Activated CD8-positive, alpha-beta T cell treated with anti-CD3 and anti-CD28 coated beads for 36 hours (primary cell): Measurements from ENCODE around the gene C1orf21. TPM values are rescaled to one million over a fixed set of nuclear protein-coding genes. Genes with fewer than 3 reads are reported as not detected.

Source experiments
- ATAC-seq: fragments of 200-7000 bp; cut with Tn5 transposase; one replicate; pipeline ENCODE4 v1.10.0; 2021; ENCODE audit warnings: mild to moderate bottlenecking, moderate library complexity
- CTCF ChIA-PET: fragments of 350-600 bp; sonication (Branson Sonifier 250); formaldehyde crosslinking; loops from one replicate; lab custom pipeline; 2021; ENCODE audit warnings: antibody characterized with exemption; lab: Charles Lee
- POLR2A ChIA-PET: fragments of 350-600 bp; sonication (Branson Sonifier 250); formaldehyde crosslinking; loops from one replicate; lab custom pipeline; 2021; ENCODE audit warnings: antibody characterized with exemption; lab: Charles Lee
- DNase-seq: peaks from one replicate; pipeline ENCODE4 v3.0.0-alpha.2; 2020
- H3K27ac Mint-ChIP-seq: one replicate; pipeline ENCODE4 v1.8.0; 2021; ENCODE audit warnings: mild to moderate bottlenecking, mixed read lengths
- H3K27me3 Mint-ChIP-seq: one replicate; pipeline ENCODE4 v1.8.0; 2021; ENCODE audit warnings: mixed read lengths
- H3K36me3 Mint-ChIP-seq: one replicate; pipeline ENCODE4 v1.8.0; 2021; ENCODE audit warnings: low read depth, mixed read lengths
- H3K4me1 Mint-ChIP-seq: one replicate; pipeline ENCODE4 v1.8.0; 2021; ENCODE audit warnings: low read depth, mixed read lengths
- H3K4me3 Mint-ChIP-seq: one replicate; pipeline ENCODE4 v1.8.0; 2021; ENCODE audit warnings: mild to moderate bottlenecking, moderate library complexity, mixed read lengths
- H3K9me3 Mint-ChIP-seq: one replicate; pipeline ENCODE4 v1.8.0; 2021; ENCODE audit warnings: mixed read lengths
- intact Hi-C: fragments of 100-400 bp; cut with micrococcal nuclease; formaldehyde crosslinking; loops from one replicate; pipeline ENCODE4 v1.10.0; 2022
- total RNA-seq, 2 experiments: library from RNA; stranded (reverse); gene quantifications; one replicate each; pipeline ENCODE4 v1.2.3, GENCODE V29; 2021
- TF ChIP-seq, protein P1 (sequence below): fragments of 200-600 bp; IDR thresholded peaks from one replicate; pipeline ENCODE4 v1.8.0; 2022; ENCODE audit warnings: antibody characterized with exemption, mild to moderate bottlenecking

The C1orf21 gene
- total RNA-seq, 2 experiments from 2014 or later = 3.8 to 4.6 TPM

DNA sequence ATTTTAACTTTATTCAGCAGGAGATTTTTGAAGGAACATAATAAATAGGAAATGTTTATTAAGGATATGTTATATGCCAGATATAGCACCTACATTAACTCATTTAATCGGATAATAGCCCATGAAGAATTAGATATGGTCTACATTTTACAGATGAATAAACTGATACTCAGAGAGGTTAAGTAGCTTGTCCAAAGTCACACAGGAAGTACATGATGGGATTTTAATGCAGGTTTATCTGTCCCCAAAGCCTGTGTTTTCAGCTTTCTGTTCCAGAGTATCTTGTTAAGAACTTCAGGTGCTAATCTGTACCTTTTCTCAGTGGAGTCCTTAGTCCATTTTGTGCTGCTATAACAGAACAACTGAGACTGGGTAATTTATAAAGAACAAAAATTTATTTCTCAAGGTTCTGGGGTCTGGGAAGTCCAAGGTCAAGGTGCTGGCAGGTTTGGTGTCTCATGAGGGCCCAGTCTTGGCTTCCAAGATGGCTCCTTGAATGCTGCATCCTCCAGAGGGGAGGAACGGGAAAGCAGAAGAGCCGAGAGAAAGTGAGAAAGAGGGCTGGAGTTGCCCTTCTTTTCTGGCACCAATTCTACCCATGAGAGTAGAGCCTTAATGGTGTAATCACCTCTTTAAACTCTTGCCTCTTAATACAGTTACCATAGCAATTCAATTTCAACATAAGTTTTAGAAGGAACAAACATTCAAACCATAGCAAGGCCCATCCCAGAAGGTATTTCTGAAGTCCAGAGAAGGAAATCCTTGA lies 17.3 kb downstream of the C1orf21 start:
- CTCF ChIA-PET = no interaction called here
- DNase-seq = no peak
- Mint-ChIP-seq H3K36me3 (no peaks in the 10 kb centered on the region), H3K27ac (no peak overlapping the region), H3K4me1 (no peaks in the 10 kb centered on the region), H3K4me3 (no peak overlapping the region), H3K27me3 (peaks cover 3% of the 10 kb centered on the region), H3K9me3 (no peaks in the 10 kb centered on the region)
- TF ChIP-seq, protein P1, sequence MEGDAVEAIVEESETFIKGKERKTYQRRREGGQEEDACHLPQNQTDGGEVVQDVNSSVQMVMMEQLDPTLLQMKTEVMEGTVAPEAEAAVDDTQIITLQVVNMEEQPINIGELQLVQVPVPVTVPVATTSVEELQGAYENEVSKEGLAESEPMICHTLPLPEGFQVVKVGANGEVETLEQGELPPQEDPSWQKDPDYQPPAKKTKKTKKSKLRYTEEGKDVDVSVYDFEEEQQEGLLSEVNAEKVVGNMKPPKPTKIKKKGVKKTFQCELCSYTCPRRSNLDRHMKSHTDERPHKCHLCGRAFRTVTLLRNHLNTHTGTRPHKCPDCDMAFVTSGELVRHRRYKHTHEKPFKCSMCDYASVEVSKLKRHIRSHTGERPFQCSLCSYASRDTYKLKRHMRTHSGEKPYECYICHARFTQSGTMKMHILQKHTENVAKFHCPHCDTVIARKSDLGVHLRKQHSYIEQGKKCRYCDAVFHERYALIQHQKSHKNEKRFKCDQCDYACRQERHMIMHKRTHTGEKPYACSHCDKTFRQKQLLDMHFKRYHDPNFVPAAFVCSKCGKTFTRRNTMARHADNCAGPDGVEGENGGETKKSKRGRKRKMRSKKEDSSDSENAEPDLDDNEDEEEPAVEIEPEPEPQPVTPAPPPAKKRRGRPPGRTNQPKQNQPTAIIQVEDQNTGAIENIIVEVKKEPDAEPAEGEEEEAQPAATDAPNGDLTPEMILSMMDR = no peak
- POLR2A ChIA-PET = no interaction called here
- intact Hi-C loops = no loop called here
- ATAC-seq = no peak

DNA sequence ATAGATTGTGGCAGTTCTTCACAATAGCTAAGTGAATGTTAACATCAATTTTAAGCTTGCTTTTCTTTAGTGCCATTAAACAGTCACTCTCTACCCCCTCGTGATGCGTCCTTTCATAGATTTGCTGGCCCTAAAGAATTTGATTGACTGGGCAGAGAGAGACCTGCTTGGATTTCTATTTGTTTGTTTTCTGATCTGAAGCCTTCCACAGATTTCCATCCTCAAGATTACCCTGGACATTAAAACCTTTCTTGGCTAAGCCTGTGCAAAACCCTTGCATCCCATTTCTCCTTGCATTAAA lies 17.8 kb downstream of the C1orf21 start:
- TF ChIP-seq, protein P1 = no peak
- Mint-ChIP-seq H3K4me1 (no peaks in the 10 kb centered on the region), H3K36me3 (no peaks in the 10 kb centered on the region), H3K9me3 (no peaks in the 10 kb centered on the region), H3K27me3 (peaks cover 3% of the 10 kb centered on the region), H3K4me3 (no peak overlapping the region), H3K27ac (no peak overlapping the region)
- POLR2A ChIA-PET = no interaction called here
- CTCF ChIA-PET = no interaction called here
- intact Hi-C loops = no loop called here
- DNase-seq (no peak), ATAC-seq (no peak)

DNA sequence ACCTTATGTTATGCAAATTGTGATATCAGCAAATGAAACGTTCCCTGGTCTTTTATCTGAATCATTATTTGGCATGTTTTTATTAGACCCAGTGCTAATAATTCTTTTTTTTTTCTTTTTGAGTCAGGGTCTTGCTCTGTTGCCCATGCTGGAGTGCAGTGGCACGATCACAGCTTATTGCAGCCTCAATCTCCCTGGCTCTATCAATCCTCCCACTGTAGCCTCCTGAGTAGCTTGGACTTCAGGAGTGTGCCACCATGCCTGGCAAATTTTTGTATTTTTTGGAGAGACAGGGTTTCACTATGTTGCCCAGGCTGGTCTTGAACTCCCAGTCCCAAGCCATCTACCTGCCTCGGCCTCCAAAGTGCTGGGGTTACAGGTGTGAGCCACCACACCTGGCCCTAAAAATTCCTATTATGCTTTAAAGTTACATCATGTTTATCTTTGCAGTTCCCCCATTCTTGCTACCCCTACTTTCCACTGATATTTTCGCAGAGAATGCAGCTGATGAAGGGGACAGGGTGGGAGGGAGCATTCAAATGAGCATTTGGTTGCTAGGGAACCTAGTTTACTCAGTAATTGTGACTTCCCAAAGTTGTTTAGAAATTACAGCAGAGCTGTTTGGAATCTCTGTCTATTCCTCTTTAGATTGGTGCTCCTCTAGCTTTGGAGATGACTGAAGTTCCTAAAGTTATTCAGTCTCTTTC lies 18.4 kb downstream of the C1orf21 start:
- ChIA-PET POLR2A (no interaction called here), CTCF (interaction anchor here (0.8 kb wide), 1 partner anchor 259 kb away, joined by 3 read pairs; no protein-coding TSS in a partner anchor)
- Mint-ChIP-seq H3K4me1 (no peaks in the 10 kb centered on the region), H3K36me3 (no peaks in the 10 kb centered on the region), H3K4me3 (no peak overlapping the region), H3K9me3 (no peaks in the 10 kb centered on the region), H3K27ac (no peak overlapping the region), H3K27me3 (peaks cover 3% of the 10 kb centered on the region)
- intact Hi-C loops = no loop called here
- no peak for ATAC-seq
- DNase-seq = no peak
- TF ChIP-seq, protein P1 = no peak

- no peaks in the 10 kb centered on the region for H3K4me1 Mint-ChIP-seq
- H3K9me3 Mint-ChIP-seq = no peaks in the 10 kb centered on the region
- intact Hi-C loops = no loop called here
- ChIA-PET CTCF (interaction anchor here (0.8 kb wide), 1 partner anchor 258 kb away, joined by 3 read pairs; no protein-coding TSS in a partner anchor), POLR2A (no interaction called here)
- DNase-seq (no peak), ATAC-seq (no peak)
- no peak overlapping the region for H3K27ac Mint-ChIP-seq
- no peaks in the 10 kb centered on the region for H3K27me3 Mint-ChIP-seq
- H3K36me3 Mint-ChIP-seq = no peaks in the 10 kb centered on the region
- TF ChIP-seq, protein P1 = no peak
- no peak overlapping the region for H3K4me3 Mint-ChIP-seq
These were observed 18.9 kb downstream of the C1orf21 start for GRCh38 chr1:184405801-184406142.

- DNase-seq (no peak), ATAC-seq (no peak)
- ChIA-PET CTCF (no interaction called here), POLR2A (no interaction called here)
- H3K36me3 Mint-ChIP-seq = no peaks in the 10 kb centered on the region
- no peaks in the 10 kb centered on the region for H3K27me3 Mint-ChIP-seq
- H3K4me1 Mint-ChIP-seq = no peaks in the 10 kb centered on the region
- intact Hi-C loops = no loop called here
- no peak overlapping the region for H3K4me3 Mint-ChIP-seq
- TF ChIP-seq, protein P1 = no peak
- H3K27ac Mint-ChIP-seq = no peak overlapping the region
- no peaks in the 10 kb centered on the region for H3K9me3 Mint-ChIP-seq
These were observed 19.6 kb downstream of the C1orf21 start for GRCh38 chr1:184406479-184406878.
